Mammary epithelial cell (primary cell): Measurements from ENCODE around the gene TJP1.

Experiments used
- EZH2 ChIP-seq: IDR thresholded peaks from 2 replicates; pipeline ENCODE4 v1.6.1; 2012; ENCODE audit warnings: low read length, inconsistent platforms, borderline replicate concordance
- TF ChIP-seq, protein P1 (sequence below), 2 donors: IDR thresholded peaks in 1 of 2; conservative IDR thresholded peaks in 1 of 2; 2 replicates each; pipeline ENCODE4 v1.5.1; 2011 to 2012; ENCODE audit warnings: inconsistent platforms in 2 of 2, low read length in 2 of 2, mild to moderate bottlenecking in 2 of 2, control low read depth in 1 of 2, low read depth in 1 of 2; ENCODE audit not compliant: insufficient read depth in 1 of 2; ENCODE audit errors: extremely low read depth in 1 of 2

GRCh38 chr15:29820394-29821154 lies 1.7 kb downstream of the TJP1 start:
- TF ChIP-seq, protein P1, sequence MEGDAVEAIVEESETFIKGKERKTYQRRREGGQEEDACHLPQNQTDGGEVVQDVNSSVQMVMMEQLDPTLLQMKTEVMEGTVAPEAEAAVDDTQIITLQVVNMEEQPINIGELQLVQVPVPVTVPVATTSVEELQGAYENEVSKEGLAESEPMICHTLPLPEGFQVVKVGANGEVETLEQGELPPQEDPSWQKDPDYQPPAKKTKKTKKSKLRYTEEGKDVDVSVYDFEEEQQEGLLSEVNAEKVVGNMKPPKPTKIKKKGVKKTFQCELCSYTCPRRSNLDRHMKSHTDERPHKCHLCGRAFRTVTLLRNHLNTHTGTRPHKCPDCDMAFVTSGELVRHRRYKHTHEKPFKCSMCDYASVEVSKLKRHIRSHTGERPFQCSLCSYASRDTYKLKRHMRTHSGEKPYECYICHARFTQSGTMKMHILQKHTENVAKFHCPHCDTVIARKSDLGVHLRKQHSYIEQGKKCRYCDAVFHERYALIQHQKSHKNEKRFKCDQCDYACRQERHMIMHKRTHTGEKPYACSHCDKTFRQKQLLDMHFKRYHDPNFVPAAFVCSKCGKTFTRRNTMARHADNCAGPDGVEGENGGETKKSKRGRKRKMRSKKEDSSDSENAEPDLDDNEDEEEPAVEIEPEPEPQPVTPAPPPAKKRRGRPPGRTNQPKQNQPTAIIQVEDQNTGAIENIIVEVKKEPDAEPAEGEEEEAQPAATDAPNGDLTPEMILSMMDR (conservative IDR thresholded peaks at IDR 0.05 in 1 of 2, IDR thresholded peaks at IDR 0.05 in 1 of 2; ENCODE audit: extremely low read depth in 1 of 2, insufficient read depth in 1 of 2, low read depth in 1 of 2, low read length in 2 of 2) = no peak
- TF ChIP-seq EZH2 = no peak
